ENCODE measurements around the gene EVX1.

Gene EVX1

DNA sequence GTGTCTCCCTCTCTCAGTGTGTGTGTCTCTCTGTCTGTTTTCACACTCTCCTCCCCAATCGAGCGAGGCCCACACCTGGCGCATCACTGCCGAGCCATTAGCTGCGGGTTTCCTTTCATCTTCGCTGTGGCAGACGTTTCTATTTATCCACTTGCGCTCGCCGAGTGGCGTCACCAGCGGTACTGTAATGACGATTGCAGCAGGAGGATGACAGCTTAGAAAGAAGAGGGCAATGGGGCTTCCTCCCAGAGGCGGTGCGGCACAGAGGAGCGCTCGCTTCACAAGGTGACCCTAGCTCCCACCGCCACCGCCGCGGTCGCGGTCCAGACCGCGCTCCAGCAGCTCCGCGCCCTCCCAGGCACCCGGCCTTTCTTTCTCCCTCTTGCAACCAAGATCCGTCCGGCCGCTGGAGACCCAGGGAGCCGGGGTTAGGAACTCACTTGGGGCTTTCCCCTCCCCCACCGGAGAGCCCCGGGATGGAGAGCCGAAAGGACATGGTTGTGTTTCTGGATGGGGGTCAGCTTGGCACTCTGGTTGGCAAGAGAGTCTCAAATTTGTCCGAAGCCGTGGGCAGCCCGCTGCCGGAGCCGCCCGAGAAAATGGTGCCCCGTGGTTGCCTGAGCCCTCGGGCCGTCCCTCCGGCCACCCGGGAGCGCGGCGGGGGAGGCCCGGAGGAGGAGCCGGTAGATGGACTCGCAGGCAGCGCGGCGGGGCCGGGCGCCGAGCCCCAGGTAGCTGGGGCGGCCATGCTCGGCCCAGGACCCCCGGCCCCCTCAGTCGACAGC, at the start of gene EVX1:
EVX1 (plus strand) TSS at position 248 of the 785 bp plus-strand sequence; CDS start at position 477, 229 bp downstream.
- ATAC-seq, result peak; percentile 31 to 36

DNA sequence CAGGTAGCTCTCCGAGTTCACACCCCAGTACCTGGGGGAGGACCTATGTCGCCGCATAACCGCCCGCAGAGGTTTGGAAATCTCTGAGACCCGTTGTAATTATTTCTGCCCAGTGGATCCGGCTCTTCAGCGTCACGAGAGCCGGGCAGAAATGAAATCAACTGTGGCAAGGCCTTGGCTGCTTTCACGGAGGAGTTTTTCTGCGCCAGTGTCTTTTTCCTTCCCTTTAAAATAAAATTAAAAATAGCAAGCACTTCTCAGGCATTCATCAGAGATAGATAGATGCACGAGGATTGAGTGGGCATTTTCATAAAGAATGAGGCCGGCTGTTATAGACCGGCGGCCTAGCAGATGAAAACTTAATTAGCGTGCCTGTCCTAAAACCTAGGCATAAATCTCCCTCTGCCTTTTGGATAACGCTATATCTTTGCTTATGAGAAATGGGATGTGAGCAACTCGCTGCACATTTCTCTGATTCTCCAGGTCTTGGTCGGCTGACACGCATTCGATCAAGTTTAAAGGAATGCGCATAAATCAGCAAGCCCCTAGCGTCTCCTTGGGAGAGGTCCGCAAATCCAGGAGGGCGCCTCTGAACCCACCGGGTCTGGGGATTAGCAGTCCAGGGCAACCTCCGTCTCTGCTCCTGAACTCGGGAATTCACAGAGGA, 49.1 kb upstream of the EVX1 start:
- no peak for ATAC-seq

DNA sequence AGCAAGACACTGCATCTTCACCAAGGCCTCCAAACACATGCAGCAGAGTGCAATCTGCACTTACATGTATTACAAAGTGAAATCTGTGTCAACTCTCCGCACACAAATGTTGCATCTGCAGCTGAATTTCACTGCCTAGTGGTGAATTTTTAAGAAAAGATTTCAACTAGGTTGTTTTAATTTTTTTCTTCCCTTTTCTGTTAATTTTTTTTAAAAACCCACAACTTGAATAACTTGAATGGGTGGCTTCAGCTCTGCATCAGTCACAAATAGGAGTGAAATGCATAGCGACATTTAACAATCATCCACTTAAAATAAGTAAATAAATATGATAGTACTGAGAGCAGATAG, 48.6 kb upstream of the EVX1 start:
- no peak for ATAC-seq

DNA sequence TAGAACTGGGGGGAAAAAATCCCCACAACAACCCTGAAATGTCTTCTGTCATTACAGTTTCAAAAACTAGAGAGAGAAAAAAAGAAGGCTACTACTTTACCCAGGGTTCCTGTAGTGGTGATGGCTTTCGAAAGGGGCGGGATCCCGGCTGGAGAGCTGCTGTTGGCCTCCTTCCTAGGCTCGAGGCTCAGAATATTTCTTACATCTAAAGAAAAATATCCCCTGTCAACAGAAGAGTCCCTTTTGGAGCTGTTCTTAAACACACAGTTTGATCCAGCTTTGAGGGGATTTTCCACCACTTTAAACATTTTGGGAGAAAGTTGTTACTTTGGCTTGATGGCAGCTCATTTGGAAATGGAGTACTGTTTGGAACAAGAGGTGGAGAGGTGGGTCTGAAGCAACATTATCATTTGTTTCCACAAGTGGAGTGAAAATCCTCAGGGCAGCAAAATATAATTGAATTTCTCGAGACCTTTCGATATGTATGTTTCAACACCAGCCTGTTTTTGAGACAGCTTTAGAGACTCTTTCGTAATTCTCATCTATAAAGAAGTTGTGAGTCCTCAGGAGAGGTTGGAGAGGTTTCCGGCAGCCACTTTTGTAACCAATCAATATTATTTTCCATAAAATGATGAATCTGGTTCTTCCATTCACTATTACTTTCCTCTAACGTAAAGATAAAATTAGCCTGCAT, 47.8 kb upstream of the EVX1 start:
- no peak for ATAC-seq

DNA sequence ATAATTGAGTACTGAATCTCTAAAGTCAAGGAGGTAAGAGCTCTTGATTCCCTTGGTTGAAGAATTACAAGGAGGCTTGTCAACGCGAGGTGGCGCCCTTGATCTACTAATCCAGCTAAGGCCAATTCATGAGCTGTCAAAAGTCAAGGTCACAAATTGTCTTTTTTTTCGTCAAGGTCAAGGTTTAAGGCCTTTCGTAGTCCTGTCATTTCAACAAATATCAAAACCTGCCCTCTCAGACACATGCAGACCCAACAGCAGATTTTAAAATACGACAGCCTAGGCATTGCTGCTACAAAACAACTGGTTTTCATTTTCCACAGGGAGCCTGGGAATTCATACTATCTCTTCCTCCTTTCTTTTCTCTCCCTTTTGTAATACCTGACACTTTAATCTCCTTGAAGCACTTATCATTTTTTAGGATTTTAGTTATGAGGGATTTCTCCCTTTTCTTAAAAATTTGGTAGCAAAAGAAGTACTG, 46.3 kb upstream of the EVX1 start:
- no peak for ATAC-seq

DNA sequence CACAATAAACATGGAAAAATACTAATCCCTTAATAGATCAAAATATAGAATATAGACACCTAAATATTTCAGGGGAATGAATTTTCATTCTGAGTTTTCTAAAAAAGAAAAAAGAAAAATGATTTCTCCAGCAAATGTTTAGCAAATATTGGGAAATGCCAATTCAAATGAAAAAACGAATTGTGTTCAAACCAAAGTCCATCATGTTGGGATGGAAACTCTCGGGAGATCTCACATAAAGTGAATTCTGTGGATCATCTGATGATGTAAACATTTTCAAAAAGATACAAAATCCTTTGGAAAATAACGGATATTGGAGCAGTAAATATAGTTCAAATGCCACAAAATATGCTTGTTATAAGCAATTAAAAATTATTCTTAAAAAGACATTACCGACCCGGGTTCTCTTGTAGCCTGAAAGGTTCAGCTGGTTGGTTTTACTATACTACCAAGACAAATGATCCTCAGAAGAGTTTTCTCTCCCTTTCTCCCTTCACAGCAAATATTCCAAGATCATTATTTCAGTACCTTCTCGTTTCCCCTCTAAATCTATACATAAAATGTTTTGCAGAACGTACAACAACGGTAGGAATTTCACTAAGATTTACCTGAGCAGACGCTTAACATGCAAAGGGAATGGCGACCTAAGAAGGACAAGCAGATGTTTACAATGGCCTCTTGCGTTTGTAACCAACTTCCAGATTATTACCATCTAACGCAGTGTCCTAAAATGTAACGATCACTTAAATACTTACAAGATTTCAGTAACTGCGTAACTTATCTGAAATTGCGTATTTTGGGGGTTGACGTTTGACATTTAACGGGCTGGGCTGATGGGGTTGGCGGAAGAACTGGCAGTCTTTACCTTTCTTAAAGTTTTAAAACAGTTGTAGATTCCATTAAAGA, 45.2 kb upstream of the EVX1 start:
- ATAC-seq, result no peak

DNA sequence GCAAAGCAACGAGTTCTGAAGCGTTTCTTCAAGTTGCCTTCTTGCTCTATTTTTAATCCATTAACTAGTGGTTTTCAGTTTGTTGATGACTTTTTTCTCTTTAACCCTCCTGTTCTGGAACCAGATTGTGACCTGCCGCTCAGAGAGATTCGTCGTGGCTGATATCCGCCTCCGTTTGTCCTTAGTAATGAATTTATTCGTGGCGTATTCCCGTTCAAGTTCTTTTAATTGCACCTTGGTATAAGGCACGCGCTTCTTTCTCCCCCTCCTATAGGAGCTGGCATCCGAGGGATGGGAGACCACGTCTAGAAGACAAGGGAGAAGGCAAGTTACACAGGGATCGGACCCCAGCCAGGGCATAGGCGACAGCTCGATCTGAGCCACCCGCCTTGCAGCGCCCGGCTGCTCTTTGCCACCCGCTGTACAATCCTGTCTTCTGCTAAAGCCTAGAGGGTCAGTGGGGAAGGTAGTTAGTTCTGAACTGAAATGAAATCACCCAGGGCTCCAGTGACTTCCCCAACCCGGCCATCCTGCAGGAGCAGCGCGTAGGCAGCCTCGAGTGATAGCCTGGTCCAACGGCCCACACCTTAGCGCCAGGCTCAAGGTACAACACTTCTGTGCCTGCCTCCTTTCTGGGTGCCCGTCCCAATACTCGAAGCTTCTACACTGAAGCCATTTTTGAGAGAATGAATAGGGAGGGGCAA, 44.3 kb upstream of the EVX1 start:
- no peak for ATAC-seq

DNA sequence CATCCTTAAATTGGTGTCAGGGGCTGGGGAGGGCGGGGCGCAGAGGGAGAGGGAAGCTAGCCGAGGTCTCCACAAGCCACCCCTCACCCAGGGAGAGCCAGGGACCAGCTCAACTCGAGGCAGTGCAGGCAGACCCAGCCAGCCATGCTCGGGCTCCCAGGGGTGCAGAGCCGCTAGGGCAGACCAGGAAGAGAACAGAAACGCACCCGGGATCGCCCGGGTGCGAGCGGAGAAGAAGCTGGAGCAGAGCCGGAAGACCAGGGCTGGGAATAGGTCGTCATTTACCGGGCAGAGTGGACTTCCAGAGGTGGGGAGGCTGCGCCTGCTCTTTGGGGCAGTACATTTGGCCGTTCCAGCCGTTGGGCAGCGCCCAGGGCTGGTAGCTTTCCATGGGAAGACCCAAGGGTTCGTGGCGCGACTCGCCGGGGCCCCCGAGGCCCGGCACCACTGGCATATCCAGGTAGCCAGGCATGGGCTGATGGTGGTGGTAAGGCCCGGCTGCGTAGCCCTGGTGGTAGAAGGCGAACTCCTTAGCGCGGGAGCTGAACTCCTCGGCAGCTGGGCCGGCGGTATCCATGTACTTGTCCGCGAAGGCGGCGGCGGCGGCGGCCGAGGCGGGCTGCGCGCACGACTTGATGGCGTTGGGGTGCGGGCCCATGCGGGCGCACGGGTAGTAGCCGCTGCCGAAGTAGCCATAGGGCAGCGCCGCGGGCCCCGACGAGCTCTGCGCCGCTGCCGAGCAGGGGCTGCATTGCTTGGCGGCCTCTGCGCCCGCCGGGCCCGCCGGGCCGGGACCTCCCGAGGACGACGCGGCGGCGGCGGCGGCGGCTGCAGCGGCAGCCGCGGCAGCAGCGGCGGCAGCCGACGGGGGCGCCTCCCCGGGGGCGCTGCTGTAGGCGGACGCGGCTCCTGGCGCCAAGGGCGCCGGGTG, 43.5 kb upstream of the EVX1 start:
- peak in 1 of 2 donors; percentile 17 for ATAC-seq

DNA sequence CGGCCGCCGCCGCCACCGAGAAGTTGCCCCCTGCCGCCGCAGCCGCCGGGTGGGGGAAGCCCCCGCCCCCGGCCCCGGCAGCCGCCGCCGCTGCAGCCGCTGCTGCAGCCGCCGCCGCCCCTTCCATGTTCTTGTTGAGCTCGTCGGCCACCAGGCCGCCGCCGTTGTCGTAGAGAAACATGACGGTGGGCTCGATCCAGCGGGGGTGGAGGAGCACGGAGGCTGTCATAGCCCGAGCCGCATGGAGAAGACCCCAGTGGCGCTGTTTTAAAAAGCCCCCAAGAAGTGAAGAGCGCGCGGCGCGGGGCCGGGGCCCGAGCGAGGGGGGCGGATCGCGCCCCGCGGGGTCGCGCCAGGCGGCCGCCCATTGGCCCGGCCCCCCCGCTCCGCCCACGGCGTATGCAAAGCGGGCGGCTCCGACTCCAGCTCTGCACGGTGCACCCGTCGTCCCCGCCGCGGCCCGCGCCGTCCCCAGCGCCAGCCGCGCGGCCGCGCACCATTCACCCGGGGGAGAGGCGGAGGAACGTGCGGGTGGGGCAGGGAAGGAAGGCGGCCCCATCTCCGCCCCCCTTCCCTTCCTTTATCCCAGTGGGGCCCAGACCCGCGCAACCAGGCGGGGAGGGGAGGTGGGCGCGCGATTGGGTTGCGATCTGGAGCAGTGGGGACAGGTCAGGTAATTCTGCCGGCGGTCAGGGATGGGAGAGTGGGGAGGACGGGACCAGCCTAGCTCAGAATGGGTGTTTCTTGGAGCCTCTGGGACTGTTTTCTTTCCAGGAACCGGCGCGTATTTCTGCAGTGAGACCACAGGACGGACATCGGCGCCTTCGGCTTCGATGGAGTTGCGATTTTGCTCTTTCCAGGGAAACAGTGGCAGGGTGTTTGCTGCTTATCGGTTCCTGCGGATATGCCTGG, 42.5 kb upstream of the EVX1 start, which contains the start of gene HOXA13:
HOXA13 (minus strand) TSS at position 243 of the 912 bp plus-strand sequence; CDS start at position 229, 14 bp downstream.
- peak; percentile 49 to 54 for ATAC-seq

DNA sequence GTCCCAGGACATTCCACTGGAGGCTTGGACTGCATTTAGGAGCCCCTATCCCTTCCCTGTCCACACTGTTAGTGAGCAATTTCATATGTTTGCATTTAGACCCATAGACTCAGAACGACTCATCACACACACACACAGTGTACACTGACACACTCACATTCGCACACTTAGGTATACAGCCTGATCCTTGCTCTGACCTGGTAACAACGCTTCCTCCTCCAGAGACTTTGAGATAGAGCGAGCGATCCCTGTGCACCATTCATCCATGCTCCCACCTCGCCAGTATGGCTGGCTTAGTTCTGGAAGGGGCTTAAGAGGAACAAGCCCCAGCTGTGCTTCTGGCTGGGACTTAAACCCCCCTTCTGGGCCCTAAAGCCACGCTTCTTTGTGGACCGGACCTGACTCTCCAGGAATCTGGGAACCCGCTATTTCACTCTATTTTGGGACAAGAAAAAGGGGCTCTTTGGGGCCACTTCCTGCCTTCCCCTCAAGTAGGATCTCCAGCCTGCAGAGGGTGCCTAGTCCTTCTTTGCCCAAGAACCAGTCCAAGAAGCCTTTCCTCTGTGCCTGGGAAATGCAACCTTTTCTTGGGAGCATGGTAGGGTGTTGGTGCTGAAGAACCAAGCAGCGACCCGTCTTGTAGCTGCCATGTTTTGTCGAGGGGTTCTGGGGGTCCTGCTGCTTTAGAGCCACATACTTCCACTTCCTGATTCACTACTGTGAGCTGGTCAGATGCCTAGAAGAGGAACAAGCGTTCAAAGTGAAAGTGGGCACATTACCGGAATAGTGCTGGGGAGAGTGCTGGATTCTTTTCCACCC, 41.6 kb upstream of the EVX1 start:
- no peak for ATAC-seq

DNA sequence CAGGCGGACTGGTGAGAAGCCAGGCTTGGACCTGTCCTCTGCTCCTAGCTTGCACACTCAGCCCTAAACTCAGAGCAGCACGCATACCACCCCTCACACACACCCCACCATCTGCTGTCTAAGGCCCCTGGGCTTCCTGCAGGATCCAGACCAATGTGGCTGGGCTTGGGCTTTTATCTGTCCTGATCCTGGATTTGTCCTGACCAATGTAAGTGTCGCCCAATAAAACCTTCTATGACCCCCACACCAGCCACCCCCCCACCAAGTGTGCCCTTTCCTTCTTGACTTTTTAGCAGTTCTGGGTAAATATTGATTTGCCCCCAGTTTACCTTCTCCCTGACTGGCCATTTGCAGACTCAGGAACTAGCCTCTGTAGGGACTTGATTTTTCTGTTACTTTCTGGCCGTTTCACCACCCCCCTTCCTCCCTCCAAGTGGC, 41.0 kb upstream of the EVX1 start:
- ATAC-seq, result no peak

DNA sequence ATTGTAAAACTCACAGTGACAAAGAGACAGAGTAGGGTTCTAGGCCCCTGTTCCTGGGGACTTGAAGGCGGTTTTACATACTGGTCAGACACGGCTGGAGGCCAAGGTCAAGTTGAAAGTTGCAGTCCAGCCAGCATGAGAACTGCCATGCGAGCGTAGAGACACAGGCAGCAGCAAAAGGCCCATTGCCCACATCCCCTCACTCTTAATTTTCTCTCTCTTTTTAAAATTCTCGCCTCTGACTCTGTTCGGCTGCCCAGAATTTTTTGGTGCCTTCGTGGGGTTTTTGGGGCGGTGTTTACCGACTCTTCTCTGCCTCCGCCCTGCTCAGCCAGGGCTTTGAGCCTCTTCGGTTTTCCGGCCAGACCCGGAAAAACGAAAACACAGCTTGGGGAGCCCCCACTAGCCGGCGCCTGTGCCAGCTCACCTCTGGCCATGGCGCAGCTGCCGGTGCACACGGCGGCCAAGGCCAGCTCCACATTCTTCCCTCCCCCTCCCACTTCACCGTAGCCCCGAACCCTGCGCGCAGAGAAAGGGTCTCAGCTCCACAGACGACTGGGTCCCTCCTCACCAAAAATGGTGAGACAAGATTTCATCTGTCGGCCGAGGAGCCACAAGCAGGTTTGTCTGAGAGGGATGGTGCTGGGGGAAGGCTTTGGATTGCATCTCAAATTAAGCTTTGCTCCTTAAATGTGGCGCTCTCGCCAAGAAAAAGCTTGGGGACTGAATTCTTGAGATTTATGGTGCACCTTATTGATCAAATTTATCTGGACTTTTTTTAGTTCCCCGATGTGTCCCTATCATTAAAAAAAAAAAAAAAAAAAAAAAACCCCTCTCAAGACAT, 40.4 kb upstream of the EVX1 start:
- no peak for ATAC-seq

DNA sequence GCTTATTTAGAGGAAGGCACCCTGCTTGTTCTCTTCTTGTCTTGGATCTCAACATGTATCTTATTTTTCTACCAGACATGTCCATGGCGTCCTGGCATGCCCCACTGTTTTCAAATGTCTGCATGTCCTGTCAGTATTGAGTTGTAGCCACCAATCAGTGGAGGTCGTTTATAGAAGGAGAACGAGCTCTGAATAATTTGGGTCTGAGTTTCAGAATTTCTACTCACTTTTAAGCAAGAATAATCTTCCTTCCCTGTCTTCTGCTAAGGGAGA, 39.8 kb upstream of the EVX1 start:
- no peak for ATAC-seq

DNA sequence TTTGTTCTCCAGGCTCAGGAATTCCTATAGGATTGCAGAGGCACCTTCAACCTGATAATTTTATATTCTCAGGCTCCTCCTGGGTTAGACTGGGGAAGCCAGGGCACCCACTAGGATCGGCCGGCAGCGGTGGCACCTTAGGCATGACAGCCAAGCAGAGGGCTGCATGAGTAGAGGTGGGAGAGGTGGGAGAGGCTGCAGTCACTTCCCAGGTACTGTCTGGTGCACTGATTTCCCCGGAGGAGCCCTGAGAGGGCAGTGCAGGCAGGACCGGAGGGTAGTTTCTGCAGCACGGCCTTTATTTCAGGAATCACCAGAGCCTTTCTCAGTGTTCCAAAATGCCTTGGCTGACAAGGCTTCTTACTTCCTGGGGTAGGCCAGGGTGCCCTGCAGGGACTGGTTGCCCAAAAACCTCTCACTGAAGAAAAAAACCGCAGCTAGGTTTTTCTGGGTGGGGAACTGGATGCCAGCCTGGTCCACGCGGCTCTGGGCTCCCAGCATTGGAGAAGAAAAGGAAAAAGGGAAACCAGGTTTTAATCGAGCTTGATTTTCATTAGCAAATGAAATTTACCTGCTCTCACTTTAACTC, 39.1 kb upstream of the EVX1 start:
- ATAC-seq, result no peak

DNA sequence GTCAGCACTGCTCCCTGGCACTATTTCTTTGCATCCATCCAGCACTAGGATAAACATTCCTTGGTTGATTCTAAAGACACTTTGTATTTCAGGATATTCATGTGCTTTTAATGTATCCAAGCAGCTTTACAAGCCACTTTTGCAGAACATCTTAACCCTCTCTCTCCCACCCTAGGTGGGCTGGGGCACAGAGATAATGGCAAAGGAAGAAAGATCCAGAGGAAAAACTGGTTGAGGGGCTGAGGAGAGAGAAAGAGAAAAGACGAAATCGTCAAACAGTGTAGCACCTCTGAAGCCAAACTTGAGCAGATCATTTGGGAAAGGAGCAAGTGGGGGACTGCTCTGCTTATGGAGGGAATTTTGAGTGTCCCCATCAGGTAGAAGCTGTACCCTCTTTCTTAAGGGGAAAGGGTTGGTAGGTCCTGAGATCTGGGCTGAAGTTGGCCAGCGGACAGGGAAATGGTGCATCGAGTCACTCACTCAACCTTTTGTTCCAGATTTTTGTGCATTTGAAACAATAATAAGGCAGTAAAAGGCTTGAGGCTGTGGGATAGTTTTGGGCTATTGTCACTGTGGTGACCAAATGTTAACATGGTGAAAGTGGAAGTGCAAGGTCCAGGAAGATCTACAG, 38.5 kb upstream of the EVX1 start:
- ATAC-seq, result no peak

DNA sequence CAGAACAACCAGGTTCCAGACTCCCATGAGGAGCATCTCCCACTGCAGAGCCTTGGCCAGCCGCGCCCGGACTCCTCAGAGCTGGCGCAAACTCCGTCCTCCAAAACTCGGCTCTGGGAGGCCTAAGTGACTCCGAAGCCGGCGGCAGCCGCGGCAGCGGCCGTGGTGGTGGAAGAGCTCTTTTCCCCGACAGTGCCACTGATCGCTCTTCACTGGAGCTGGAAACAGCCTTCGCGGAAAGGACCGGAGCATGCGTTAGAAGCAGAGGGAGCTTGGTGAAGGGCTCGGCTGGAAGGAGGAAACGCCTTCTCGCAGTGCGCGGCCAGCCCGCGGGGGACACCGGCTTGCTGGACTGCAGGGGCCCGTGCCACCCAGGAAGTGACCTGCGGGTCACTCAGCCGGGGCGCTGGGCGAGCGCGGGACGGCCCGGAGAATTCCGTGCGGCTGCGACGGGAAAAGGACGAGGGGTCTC, 37.7 kb upstream of the EVX1 start:
- no peak for ATAC-seq

Data from activated CD4-positive, CD25-positive, alpha-beta regulatory T cell treated with anti-CD3 and anti-CD28 coated beads, Interleukin-2, amount 50 U/mL, for 24 hours (primary cell).